Suppressor macrophage treated with lipopolysaccharide for 4 hours (primary cell): ENCODE results near the gene INHBB.

Experiments used
- DNase-seq: peaks from one replicate; pipeline ENCODE4 v3.0.0-alpha.2; 2020

Gene INHBB

DNA sequence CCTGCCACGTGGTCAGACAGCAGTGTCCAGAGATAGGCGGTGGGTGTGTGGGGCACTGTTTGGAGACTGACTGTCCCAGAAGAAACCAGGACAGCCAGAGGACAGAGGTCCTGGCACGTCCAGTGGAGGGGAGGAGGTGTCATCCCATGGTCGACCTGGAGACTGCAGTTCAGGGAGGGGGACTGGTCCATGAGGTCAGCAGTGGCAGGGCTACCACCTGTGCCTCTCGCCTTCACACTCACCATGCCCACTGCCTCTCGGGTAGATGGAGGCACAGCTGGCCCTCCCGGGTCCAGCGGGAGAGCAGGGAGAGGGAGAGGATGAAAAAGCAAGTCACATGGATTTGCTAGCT lies 53.9 kb downstream of the INHBB start:
- no peak for DNase-seq

DNA sequence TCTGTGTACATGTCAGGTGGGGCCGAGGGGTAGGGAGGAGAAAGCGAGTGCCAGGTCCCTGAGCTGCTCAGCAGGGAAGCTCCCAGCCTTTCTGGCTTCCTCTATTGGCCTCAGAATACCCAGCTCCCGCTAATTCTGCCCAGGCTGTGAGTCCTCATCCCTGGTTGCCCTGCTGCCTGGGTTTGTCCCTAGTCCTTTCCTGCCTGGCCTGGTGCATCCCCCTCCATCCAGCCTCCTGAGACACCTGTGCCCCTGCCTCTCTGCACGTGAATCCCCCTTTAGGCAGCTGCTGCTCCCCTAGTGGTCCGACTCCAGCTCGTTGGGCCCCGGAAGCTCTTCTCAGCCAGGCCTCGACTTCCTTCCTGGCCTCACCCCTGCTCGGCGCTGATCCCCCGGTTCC lies 54.6 kb downstream of the INHBB start:
- DNase-seq: no peak
